IPS-15b (cell line): ENCODE data around the gene RTN4RL1.
"Not testable (repeated sequence)": the region's sequence is repeated elsewhere in the genome, so short reads cannot be mapped to it uniquely, and the experiment has no call there.

ENCODE experiments used
- H3K27me3 ChIP-seq: one replicate; pipeline ENCODE4 v1.6.1; 2013; ENCODE audit warnings: low read length; ENCODE audit not compliant: control insufficient read depth, insufficient read depth
- H3K36me3 ChIP-seq: one replicate; pipeline ENCODE4 v1.6.1; 2013; ENCODE audit warnings: low read length; ENCODE audit not compliant: control insufficient read depth, insufficient read depth
- H3K4me1 ChIP-seq: one replicate; pipeline ENCODE4 v1.6.1; 2013; ENCODE audit warnings: mild to moderate bottlenecking, low read length; ENCODE audit not compliant: control insufficient read depth, insufficient read depth
- H3K4me3 ChIP-seq: one replicate; pipeline ENCODE4 v1.5.1; 2013; ENCODE audit warnings: low read depth, low read length
- H3K9ac ChIP-seq: one replicate; pipeline ENCODE4 v1.6.1; 2013; ENCODE audit warnings: low read depth, mild to moderate bottlenecking, low read length
- H3K9me3 ChIP-seq: one replicate; pipeline ENCODE4 v1.6.1; 2013; ENCODE audit warnings: mild to moderate bottlenecking, low read length; ENCODE audit not compliant: control insufficient read depth, insufficient read depth

The RTN4RL1 gene

GRCh38 chr17:1985686-1986085, 39.4 kb downstream of the RTN4RL1 start:
- Histone ChIP-seq H3K4me3 (no peak overlapping the region), H3K9me3 (no peaks in the 10 kb centered on the region), H3K4me1 (peaks cover 3% of the 10 kb centered on the region), H3K27me3 (peaks cover 5% of the 10 kb centered on the region), H3K9ac (no peak overlapping the region), H3K36me3 (no peaks in the 10 kb centered on the region)

- no peak overlapping the region for H3K4me3 ChIP-seq
- H3K4me1 ChIP-seq = peaks cover 3% of the 10 kb centered on the region
- H3K9ac ChIP-seq = no peak overlapping the region
- peaks cover 5% of the 10 kb centered on the region for H3K27me3 ChIP-seq
- H3K9me3 ChIP-seq = no peaks in the 10 kb centered on the region
- no peaks in the 10 kb centered on the region for H3K36me3 ChIP-seq
These were observed 40.0 kb downstream of the RTN4RL1 start for GRCh38 chr17:1985093-1985492.

- H3K4me3 ChIP-seq, H3K36me3 ChIP-seq, H3K4me1 ChIP-seq, H3K9me3 ChIP-seq, H3K9ac ChIP-seq: not testable (repeated sequence)
- H3K27me3 ChIP-seq = peaks cover 14% of the 10 kb centered on the region
These were observed 42.3 kb downstream of the RTN4RL1 start for GRCh38 chr17:1982793-1983366.

GRCh38 chr17:1980665-1981250, 44.4 kb downstream of the RTN4RL1 start:
- H3K4me1 ChIP-seq = peaks cover 3% of the 10 kb centered on the region
- no peak overlapping the region for H3K9ac ChIP-seq
- H3K27me3 ChIP-seq = peaks cover 25% of the 10 kb centered on the region
- no peaks in the 10 kb centered on the region for H3K9me3 ChIP-seq
- H3K36me3 ChIP-seq = no peaks in the 10 kb centered on the region
- H3K4me3 ChIP-seq = no peak overlapping the region

- Histone ChIP-seq H3K9me3 (no peaks in the 10 kb centered on the region), H3K9ac (no peak overlapping the region), H3K4me1 (peaks cover 3% of the 10 kb centered on the region), H3K4me3 (no peak overlapping the region), H3K36me3 (no peaks in the 10 kb centered on the region), H3K27me3 (peaks cover 28% of the 10 kb centered on the region)
These were observed 45.8 kb downstream of the RTN4RL1 start for GRCh38 chr17:1979182-1979985.

- Histone ChIP-seq H3K9ac (no peak overlapping the region), H3K36me3 (no peaks in the 10 kb centered on the region), H3K4me1 (peaks cover 3% of the 10 kb centered on the region), H3K4me3 (no peak overlapping the region), H3K27me3 (peaks cover 28% of the 10 kb centered on the region), H3K9me3 (no peaks in the 10 kb centered on the region)
These were observed 46.7 kb downstream of the RTN4RL1 start for GRCh38 chr17:1978396-1978949.

GRCh38 chr17:1977583-1978395, 47.3 kb downstream of the RTN4RL1 start:
- H3K27me3 ChIP-seq = peaks cover 28% of the 10 kb centered on the region
- H3K4me1 ChIP-seq = peaks cover 2% of the 10 kb centered on the region
- H3K36me3 ChIP-seq = no peaks in the 10 kb centered on the region
- no peak overlapping the region for H3K4me3 ChIP-seq
- H3K9ac ChIP-seq = no peak overlapping the region
- no peaks in the 10 kb centered on the region for H3K9me3 ChIP-seq

- Histone ChIP-seq H3K9me3 (no peaks in the 10 kb centered on the region), H3K36me3 (no peaks in the 10 kb centered on the region), H3K4me3 (no peak overlapping the region), H3K4me1 (no peaks in the 10 kb centered on the region), H3K9ac (no peak overlapping the region), H3K27me3 (peaks cover 26% of the 10 kb centered on the region)
These were observed 48.5 kb downstream of the RTN4RL1 start for GRCh38 chr17:1976683-1977064.

- Histone ChIP-seq H3K4me3 (no peak overlapping the region), H3K4me1 (no peaks in the 10 kb centered on the region), H3K9ac (no peak overlapping the region), H3K9me3 (no peaks in the 10 kb centered on the region), H3K27me3 (peaks cover 22% of the 10 kb centered on the region), H3K36me3 (no peaks in the 10 kb centered on the region)
These were observed 49.0 kb downstream of the RTN4RL1 start for GRCh38 chr17:1976000-1976682.

GRCh38 chr17:1975573-1975972, 49.6 kb downstream of the RTN4RL1 start:
- Histone ChIP-seq H3K9ac (no peak overlapping the region), H3K36me3 (no peaks in the 10 kb centered on the region), H3K9me3 (no peaks in the 10 kb centered on the region), H3K27me3 (peaks cover 25% of the 10 kb centered on the region), H3K4me1 (no peaks in the 10 kb centered on the region), H3K4me3 (no peak overlapping the region)
